ENCODE results near the gene MRPL28. TPM values are rescaled to one million over a fixed set of nuclear protein-coding genes. Genes with fewer than 3 reads are reported as not detected.

Gene MRPL28
- total RNA-seq, 1 donor from 2014 or later = 36.8 TPM

GRCh38 chr16:317583-317982 is 52.8 kb downstream of the MRPL28 start:
- no peak for DNase-seq (ENCODE audit: low spot score)

Other genes starting within 250 kb of the MRPL28 start
- gene NPRL3, start 231.9 kb downstream of the MRPL28 start, total RNA-seq (ENCODE audit: insufficient read depth, low replicate concordance) = 10.1 TPM
- gene HBZ, start 217.9 kb downstream of the MRPL28 start, total RNA-seq (ENCODE audit: insufficient read depth, low replicate concordance) = not detected
- 257 TPM for gene HBM, start 204.6 kb downstream of the MRPL28 start, total RNA-seq (ENCODE audit: insufficient read depth, low replicate concordance)
- 7,657 TPM for gene HBA2, start 197.7 kb downstream of the MRPL28 start, total RNA-seq (ENCODE audit: insufficient read depth, low replicate concordance)
- 3,215 TPM for gene HBA1, start 193.9 kb downstream of the MRPL28 start, total RNA-seq (ENCODE audit: insufficient read depth, low replicate concordance)
- gene HBQ1, start 190.1 kb downstream of the MRPL28 start, total RNA-seq (ENCODE audit: insufficient read depth, low replicate concordance) = not detected
- 50.3 TPM for gene LUC7L, start 141.1 kb downstream of the MRPL28 start, total RNA-seq (ENCODE audit: insufficient read depth, low replicate concordance)
- gene FAM234A, start 135.7 kb downstream of the MRPL28 start, total RNA-seq (ENCODE audit: insufficient read depth, low replicate concordance) = 50.8 TPM
- 6.0 TPM for gene RGS11, start 94.6 kb downstream of the MRPL28 start, total RNA-seq (ENCODE audit: insufficient read depth, low replicate concordance)
- gene ARHGDIG, start 89.9 kb downstream of the MRPL28 start, total RNA-seq (ENCODE audit: insufficient read depth, low replicate concordance) = 18.3 TPM
- 9.9 TPM for gene PDIA2, start 87.4 kb downstream of the MRPL28 start, total RNA-seq (ENCODE audit: insufficient read depth, low replicate concordance)
- 17.3 TPM for gene AXIN1, start 17.8 kb downstream of the MRPL28 start, total RNA-seq (ENCODE audit: insufficient read depth, low replicate concordance)
- gene PGAP6, start 11.4 kb upstream of the MRPL28 start, total RNA-seq (ENCODE audit: insufficient read depth, low replicate concordance) = 31.8 TPM
- gene NME4, start 26.7 kb upstream of the MRPL28 start, total RNA-seq (ENCODE audit: insufficient read depth, low replicate concordance) = 52.0 TPM
- gene DECR2, start 31.3 kb upstream of the MRPL28 start, total RNA-seq (ENCODE audit: insufficient read depth, low replicate concordance) = 0.48 TPM
- gene RAB11FIP3, start 55.1 kb upstream of the MRPL28 start, total RNA-seq (ENCODE audit: insufficient read depth, low replicate concordance) = 11.8 TPM
- gene CAPN15, start 157.2 kb upstream of the MRPL28 start, total RNA-seq (ENCODE audit: insufficient read depth, low replicate concordance) = 26.5 TPM
- not detected for gene PRR35, start 189.9 kb upstream of the MRPL28 start, total RNA-seq (ENCODE audit: insufficient read depth, low replicate concordance)
- gene NHLRC4, start 196.5 kb upstream of the MRPL28 start, total RNA-seq (ENCODE audit: insufficient read depth, low replicate concordance) = 0.48 TPM
- 18.5 TPM for gene PIGQ, start 199.4 kb upstream of the MRPL28 start, total RNA-seq (ENCODE audit: insufficient read depth, low replicate concordance)
- gene RAB40C, start 219.5 kb upstream of the MRPL28 start, total RNA-seq (ENCODE audit: insufficient read depth, low replicate concordance) = 12.3 TPM